Measurements from ENCODE around the gene CLDND1. TPM values are rescaled to one million over a fixed set of nuclear protein-coding genes. Genes with fewer than 3 reads are reported as not detected.

CLDND1 gene
- total RNA-seq, 1 donor from 2014 or later = 124 TPM

- H3K36me3 ChIP-seq (ENCODE audit: control insufficient read depth, insufficient read depth, low read length) = no peaks in the 10 kb centered on the region
- H3K4me3 ChIP-seq (ENCODE audit: low read depth, low read length) = no peak overlapping the region
- DNase-seq (ENCODE audit: low read depth) = no peak
- H3K27me3 ChIP-seq (ENCODE audit: control insufficient read depth, insufficient read depth, low read length) = peaks cover 3% of the 10 kb centered on the region
- TF ChIP-seq, protein P1, sequence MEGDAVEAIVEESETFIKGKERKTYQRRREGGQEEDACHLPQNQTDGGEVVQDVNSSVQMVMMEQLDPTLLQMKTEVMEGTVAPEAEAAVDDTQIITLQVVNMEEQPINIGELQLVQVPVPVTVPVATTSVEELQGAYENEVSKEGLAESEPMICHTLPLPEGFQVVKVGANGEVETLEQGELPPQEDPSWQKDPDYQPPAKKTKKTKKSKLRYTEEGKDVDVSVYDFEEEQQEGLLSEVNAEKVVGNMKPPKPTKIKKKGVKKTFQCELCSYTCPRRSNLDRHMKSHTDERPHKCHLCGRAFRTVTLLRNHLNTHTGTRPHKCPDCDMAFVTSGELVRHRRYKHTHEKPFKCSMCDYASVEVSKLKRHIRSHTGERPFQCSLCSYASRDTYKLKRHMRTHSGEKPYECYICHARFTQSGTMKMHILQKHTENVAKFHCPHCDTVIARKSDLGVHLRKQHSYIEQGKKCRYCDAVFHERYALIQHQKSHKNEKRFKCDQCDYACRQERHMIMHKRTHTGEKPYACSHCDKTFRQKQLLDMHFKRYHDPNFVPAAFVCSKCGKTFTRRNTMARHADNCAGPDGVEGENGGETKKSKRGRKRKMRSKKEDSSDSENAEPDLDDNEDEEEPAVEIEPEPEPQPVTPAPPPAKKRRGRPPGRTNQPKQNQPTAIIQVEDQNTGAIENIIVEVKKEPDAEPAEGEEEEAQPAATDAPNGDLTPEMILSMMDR (IDR thresholded peaks at IDR 0.05; ENCODE audit: insufficient read depth, low read length, poor library complexity, severe bottlenecking) = no peak
Observed at GRCh38 chr3:98553021-98553563, 30.4 kb upstream of the CLDND1 start.

DNA sequence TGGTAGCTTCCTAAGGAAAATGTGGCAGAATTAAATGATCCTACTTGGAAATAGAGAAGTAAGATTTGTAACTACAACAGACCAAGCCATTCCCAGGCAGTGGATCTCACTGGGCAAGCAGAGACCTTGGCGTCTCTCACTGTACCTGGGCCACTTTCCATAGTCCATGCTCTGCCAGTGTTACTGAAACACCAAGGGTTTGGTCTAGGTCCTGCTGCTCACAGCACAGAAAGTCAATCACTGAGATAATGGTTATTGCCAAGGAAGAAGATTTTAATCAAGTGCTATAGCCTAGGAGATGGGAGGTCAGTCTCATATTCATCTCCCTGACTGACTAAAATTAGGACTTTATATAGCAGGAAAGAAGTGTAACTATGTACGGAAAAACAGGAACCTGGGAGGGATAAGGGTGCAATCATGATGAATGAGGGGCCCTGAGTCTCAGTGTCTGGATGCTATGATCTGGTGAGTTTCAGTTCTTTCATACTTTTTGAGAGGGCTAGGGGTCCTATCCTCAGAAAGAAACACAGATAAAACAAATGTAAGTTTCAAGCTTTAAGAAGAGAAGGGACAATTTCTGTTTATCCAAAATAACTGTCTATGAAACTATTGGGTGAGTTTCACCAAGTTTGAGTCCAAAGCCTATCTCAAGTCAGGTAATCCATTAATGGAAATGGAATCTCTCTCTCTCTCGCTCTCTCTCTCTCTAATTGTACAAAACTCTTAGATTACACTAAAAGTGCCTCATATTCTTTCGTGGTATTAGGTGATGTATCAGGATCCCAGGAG lies 29.7 kb upstream of the CLDND1 start:
- TF ChIP-seq, protein P1 (IDR thresholded peaks at IDR 0.05; ENCODE audit: insufficient read depth, low read length, poor library complexity, severe bottlenecking) = no peak
- H3K27me3 ChIP-seq (ENCODE audit: control insufficient read depth, insufficient read depth, low read length) = peaks cover 3% of the 10 kb centered on the region
- no peak for DNase-seq (ENCODE audit: low read depth)
- no peaks in the 10 kb centered on the region for H3K36me3 ChIP-seq (ENCODE audit: control insufficient read depth, insufficient read depth, low read length)
- H3K4me3 ChIP-seq (ENCODE audit: low read depth, low read length) = no peak overlapping the region

DNA sequence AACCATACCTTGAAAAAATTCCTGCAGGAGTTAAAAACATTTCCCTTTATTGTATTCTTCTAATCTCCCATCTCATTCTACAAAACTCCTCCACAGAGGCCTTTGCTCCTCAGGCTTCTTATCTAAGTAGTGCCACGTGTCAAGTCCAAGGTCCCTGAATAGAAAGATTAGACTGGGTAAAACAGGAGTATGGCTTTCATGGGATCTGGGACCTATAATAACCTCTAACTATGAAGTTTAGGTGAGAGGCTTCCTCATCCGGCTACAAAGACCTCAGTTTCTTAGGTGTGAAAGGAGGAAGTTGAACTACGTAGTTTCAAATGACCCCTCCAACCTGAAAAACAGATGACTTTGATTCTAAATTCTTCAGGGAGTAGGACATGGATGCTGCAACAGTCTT lies 29.1 kb upstream of the CLDND1 start:
- no peak for DNase-seq (ENCODE audit: low read depth)
- TF ChIP-seq, protein P1 (IDR thresholded peaks at IDR 0.05; ENCODE audit: insufficient read depth, low read length, poor library complexity, severe bottlenecking) = no peak
- Histone ChIP-seq H3K36me3 (ENCODE audit: control insufficient read depth, insufficient read depth, low read length) (no peaks in the 10 kb centered on the region), H3K4me3 (ENCODE audit: low read depth, low read length) (no peak overlapping the region), H3K27me3 (ENCODE audit: control insufficient read depth, insufficient read depth, low read length) (peaks cover 3% of the 10 kb centered on the region)

DNA sequence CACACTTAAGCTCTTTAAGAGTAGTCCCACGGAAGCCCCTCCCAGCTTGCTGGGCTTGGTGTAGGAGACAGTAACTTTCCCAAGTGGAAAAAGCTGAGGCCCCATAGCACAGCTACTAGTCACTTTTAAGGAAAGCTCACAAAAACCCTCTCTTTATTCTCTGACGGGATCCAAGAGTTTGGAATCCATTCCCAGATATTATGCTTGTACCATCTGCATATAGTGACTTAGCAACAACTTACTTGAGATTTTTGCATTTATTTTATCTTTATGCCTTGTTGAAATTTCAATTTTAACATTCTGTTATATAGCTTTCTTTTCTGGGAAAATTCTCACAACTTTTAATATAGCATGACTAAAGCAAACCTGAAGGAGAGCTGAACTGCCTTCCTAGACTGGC lies 28.5 kb upstream of the CLDND1 start:
- Histone ChIP-seq H3K27me3 (ENCODE audit: control insufficient read depth, insufficient read depth, low read length) (peaks cover 3% of the 10 kb centered on the region), H3K4me3 (ENCODE audit: low read depth, low read length) (no peak overlapping the region), H3K36me3 (ENCODE audit: control insufficient read depth, insufficient read depth, low read length) (no peaks in the 10 kb centered on the region)
- DNase-seq (ENCODE audit: low read depth) = no peak
- TF ChIP-seq, protein P1 (IDR thresholded peaks at IDR 0.05; ENCODE audit: insufficient read depth, low read length, poor library complexity, severe bottlenecking) = no peak

DNA sequence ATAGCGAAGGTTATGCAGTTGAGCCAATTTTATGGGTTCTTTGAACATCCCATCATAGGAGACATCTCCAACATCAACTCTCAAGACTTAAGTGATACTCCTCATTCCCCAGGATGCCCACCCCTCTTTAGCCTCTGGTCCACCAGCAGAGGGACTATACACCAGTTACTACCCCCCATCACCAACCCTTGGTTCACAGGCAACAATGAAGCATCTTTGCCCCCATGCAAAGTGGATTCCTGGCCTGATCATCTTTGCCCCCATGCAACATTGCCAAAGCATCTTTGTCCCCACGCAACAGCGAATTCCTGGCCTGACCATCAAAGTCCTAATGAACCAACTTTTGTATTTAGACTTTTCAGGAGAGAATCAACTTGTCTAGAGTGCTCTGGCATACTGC lies 28.1 kb upstream of the CLDND1 start:
- TF ChIP-seq, protein P1 (IDR thresholded peaks at IDR 0.05; ENCODE audit: insufficient read depth, low read length, poor library complexity, severe bottlenecking) = no peak

More for the DNA sequence above, 28.1 kb upstream of the CLDND1 start:
- Histone ChIP-seq H3K27me3 (ENCODE audit: control insufficient read depth, insufficient read depth, low read length) (peaks cover 3% of the 10 kb centered on the region), H3K4me3 (ENCODE audit: low read depth, low read length) (no peak overlapping the region), H3K36me3 (ENCODE audit: control insufficient read depth, insufficient read depth, low read length) (no peaks in the 10 kb centered on the region)
- DNase-seq (ENCODE audit: low read depth) = no peak

Measured in kidney epithelial cell (primary cell).